ENCODE measurements around the gene TMEM170B.

- no peak for TF ChIP-seq EZH2 (IDR thresholded peaks at IDR 0.05; ENCODE audit: borderline replicate concordance, low read depth, low read length, severe bottlenecking)
- peak; percentile 79 for TF ChIP-seq CTCF (IDR thresholded peaks at IDR 0.05; ENCODE audit: borderline replicate concordance, extremely low read depth, low read length, poor library complexity, severe bottlenecking)
Observed at GRCh38 chr6:11496152-11497060, 41.1 kb upstream of the TMEM170B start.

All from DND-41 (cell line).